K562 (cell line): Measurements from ENCODE around the gene TMPO. TPM values are rescaled to one million over a fixed set of nuclear protein-coding genes. Genes with fewer than 3 reads are reported as not detected.
A peak's percentile ranks its signal among the peaks of the same experiment; 100 is the strongest.

Experiments used
- ATAC-seq: fragments of 200-7000 bp; cut with Tn5 transposase; 3 replicates; pipeline ENCODE4 v1.9.1; 2020; ENCODE audit warnings: moderate library complexity
- BruUV-seq: library from RNA; stranded (reverse); fragments of 400-500 nt; replicated peaks from 2 replicates; lab custom pipeline; 2021; lab: Mats Ljungman, UMichigan
- CTCF ChIA-PET: fragments of 300-600 bp; formaldehyde crosslinking; extraction: SDS; loops from one replicate; lab custom pipeline; 2021; ENCODE audit warnings: low intra/inter-chr PET ratio; lab: Yijun Ruan, JAX
- POLR2A ChIA-PET: fragments of 300-600, 350-650 bp; sonication (Branson Sonifier 250); formaldehyde crosslinking; extraction: SDS; loops from one replicate; lab custom pipeline; 2021; ENCODE audit warnings: antibody characterized with exemption, inconsistent platforms; lab: Yijun Ruan, JAX
- DNase-seq, 4 experiments: peaks; one replicate each; pipeline versions ENCODE4 v3.0.0 to v3.0.0-alpha.2; 2011 to 2018; ENCODE audit warnings: low spot score in 3 of 4, mixed read lengths in 3 of 4; ENCODE audit errors: extremely low read depth in 1 of 4
- FAIRE-seq: peaks from 2 replicates; lab custom pipeline; 2011; peaks lifted over from hg19 to GRCh38; lab: Jason Lieb, UNC
- H2AFZ ChIP-seq: 2 replicates; pipeline ENCODE4 v1.6.0; 2011; ENCODE audit warnings: low read depth, low read length, control low read depth, inconsistent platforms
- H3K27ac ChIP-seq: fragments of 200-600 bp; 3 replicates; pipeline ENCODE4 v1.8.0; 2011; ENCODE audit warnings: low read depth, mild to moderate bottlenecking, control low read depth, inconsistent platforms, low read length, moderate library complexity, mixed read lengths; ENCODE audit errors: extremely low read depth
- H3K27me3 ChIP-seq, 2 experiments: fragments of 300-600 bp in 1 of 2; 2 replicates in 1 of 2; 3 replicates in 1 of 2; pipeline versions ENCODE4 v1.6.0 to v1.8.0; 2011; ENCODE audit warnings: inconsistent platforms in 2 of 2, low read length in 2 of 2, mild to moderate bottlenecking in 1 of 2, mixed read lengths in 1 of 2, moderate library complexity in 1 of 2; ENCODE audit not compliant: control insufficient read depth in 2 of 2, insufficient read depth in 2 of 2
- H3K36me3 ChIP-seq: fragments of 300-600 bp; 3 replicates; pipeline ENCODE4 v1.8.0; 2011; ENCODE audit warnings: mild to moderate bottlenecking, low read length, inconsistent platforms; ENCODE audit not compliant: control insufficient read depth, insufficient read depth
- H3K4me1 ChIP-seq, 2 experiments: fragments of 200-600 bp in 1 of 2; replicated peaks in 1 of 2; 2 replicates in 1 of 2; 3 replicates in 1 of 2; pipeline versions ENCODE4 v1.5.1 to v1.8.0; 2011; ENCODE audit warnings: inconsistent platforms in 2 of 2, low read length in 2 of 2, mild to moderate bottlenecking in 1 of 2, mixed read lengths in 1 of 2, moderate library complexity in 1 of 2; ENCODE audit not compliant: control insufficient read depth in 2 of 2, insufficient read depth in 2 of 2
- H3K4me2 ChIP-seq: 2 replicates; pipeline ENCODE4 v1.6.1; 2011; ENCODE audit warnings: low read length, control low read depth, inconsistent platforms, mixed read lengths; ENCODE audit not compliant: insufficient read depth
- H3K4me3 ChIP-seq: fragments of 200-600 bp; sonication (generic), shearing (Covaris generic); 2 replicates; pipeline ENCODE4 v1.5.1; 2016; ENCODE audit warnings: control low read depth, inconsistent platforms
- H3K79me2 ChIP-seq: fragments of 200-600 bp; 3 replicates; pipeline ENCODE4 v1.8.0; 2011; ENCODE audit warnings: low read length, inconsistent platforms; ENCODE audit not compliant: control insufficient read depth, insufficient read depth
- H3K9ac ChIP-seq, 2 experiments: 2 replicates each; pipeline versions ENCODE4 v1.6.0 to v1.6.1; 2011; ENCODE audit warnings: low read depth in 2 of 2, low read length in 2 of 2, control low read depth in 1 of 2, inconsistent platforms in 1 of 2, mild to moderate bottlenecking in 1 of 2, mixed read lengths in 1 of 2; ENCODE audit not compliant: insufficient read depth in 1 of 2
- H3K9me1 ChIP-seq: one replicate; pipeline ENCODE4 v1.6.0; 2011; ENCODE audit warnings: inconsistent platforms, mild to moderate bottlenecking, low read length, moderate library complexity; ENCODE audit not compliant: control insufficient read depth, insufficient read depth
- H3K9me3 ChIP-seq: replicated peaks from 2 replicates; pipeline ENCODE4 v1.5.1; 2011; ENCODE audit warnings: low read depth, low read length, inconsistent platforms; ENCODE audit not compliant: control insufficient read depth, insufficient read depth
- H4K20me1 ChIP-seq: replicated peaks from 2 replicates; pipeline ENCODE4 v1.6.1; 2011; ENCODE audit warnings: low read length, inconsistent platforms, mixed read lengths; ENCODE audit not compliant: control insufficient read depth, insufficient read depth
- CBFA2T3 ChIP-seq: fragments of 450-650 bp; IDR thresholded peaks from 2 replicates; pipeline ENCODE4 v1.6.1; 2017
- CTCFL ChIP-seq: IDR thresholded peaks from 2 replicates; pipeline ENCODE4 v1.6.1; 2011; ENCODE audit warnings: borderline replicate concordance, low read depth, mild to moderate bottlenecking, moderate library complexity, low read length; ENCODE audit not compliant: insufficient read depth, poor library complexity, severe bottlenecking
- E2F3 ChIP-seq: fragments of 250-450 bp; sonication (Bioruptor Pico); IDR thresholded peaks from 2 replicates; pipeline ENCODE4 v1.4.0; 2020; ENCODE audit warnings: mild to moderate bottlenecking
- FOXM1 ChIP-seq, 2 experiments: fragments of 450-650 bp in 1 of 2; sonication (generic) in 1 of 2; formaldehyde crosslinking in 1 of 2; IDR thresholded peaks; 2 replicates each; pipeline versions ENCODE4 v1.6.1 to v1.9.0; 2017 to 2022; ENCODE audit warnings: low read depth in 2 of 2, mild to moderate bottlenecking in 2 of 2, missing genetic modification reagents in 1 of 2, moderate library complexity in 1 of 2
- MAX ChIP-seq: sonication (generic); formaldehyde crosslinking; IDR thresholded peaks from 2 replicates; pipeline ENCODE4 v1.9.0; 2022; ENCODE audit warnings: mild to moderate bottlenecking, missing genetic modification reagents
- MYC ChIP-seq, 2 experiments: fragments of 250-450 bp in 1 of 2; sonication (Bioruptor Pico) in 1 of 2; IDR thresholded peaks; 2 replicates each; pipeline versions ENCODE4 v1.5.1 to v1.6.1; 2012 to 2021; ENCODE audit warnings: low read depth in 2 of 2, borderline replicate concordance in 1 of 2, improper control_type of control experiment in 1 of 2, low read length in 1 of 2, mild to moderate bottlenecking in 1 of 2, moderate library complexity in 1 of 2
- PURB ChIP-seq: sonication (generic); formaldehyde crosslinking; IDR thresholded peaks from 2 replicates; pipeline ENCODE4 v1.9.0; 2021; ENCODE audit warnings: low read depth, mild to moderate bottlenecking, missing genetic modification reagents
- RBM25 ChIP-seq: fragments of 200-400 bp; formaldehyde crosslinking; IDR thresholded peaks from 2 replicates; pipeline ENCODE4 v1.6.1; 2018; ENCODE audit warnings: low read length, low read depth, moderate library complexity; ENCODE audit not compliant: severe bottlenecking
- RNF2 ChIP-seq: sonication (generic); IDR thresholded peaks from 2 replicates; pipeline ENCODE4 v1.6.1; 2016
- SIRT6 ChIP-seq: IDR thresholded peaks from one replicate; pipeline ENCODE4 v1.6.1; 2012; ENCODE audit warnings: low read depth, mild to moderate bottlenecking, control low read depth, inconsistent platforms, low read length, moderate library complexity
- TCF3 ChIP-seq: sonication (generic); formaldehyde crosslinking; IDR thresholded peaks from 2 replicates; pipeline ENCODE4 v1.4.0; 2020; ENCODE audit warnings: mild to moderate bottlenecking, missing genetic modification reagents
- TEAD4 ChIP-seq, 2 experiments: sonication (generic) in 1 of 2; formaldehyde crosslinking in 1 of 2; IDR thresholded peaks; 2 replicates each; pipeline versions ENCODE4 v1.6.1 to v1.8.0; 2012 to 2022; ENCODE audit warnings: borderline replicate concordance in 1 of 2, inconsistent platforms in 1 of 2, low read length in 1 of 2, mild to moderate bottlenecking in 1 of 2, missing genetic modification reagents in 1 of 2
- ZNF3 ChIP-seq: fragments of 250-450 bp; sonication (Bioruptor Pico); IDR thresholded peaks from 2 replicates; pipeline ENCODE4 v1.5.0; 2021; ENCODE audit warnings: mild to moderate bottlenecking, moderate library complexity
- ZNF41 ChIP-seq: fragments of 250-450 bp; sonication (Bioruptor Pico); conservative IDR thresholded peaks from 2 replicates; pipeline ENCODE4 v1.4.0; 2020; ENCODE audit warnings: mild to moderate bottlenecking
- ZNF639 ChIP-seq, 2 experiments: fragments of 200-800 bp in 1 of 2; sonication (Bioruptor generic) in 1 of 2; sonication (generic) in 1 of 2; formaldehyde crosslinking in 1 of 2; IDR thresholded peaks in 1 of 2; conservative IDR thresholded peaks in 1 of 2; 2 replicates each; pipeline versions ENCODE4 v1.5.0 to v1.6.1; 2016 to 2020; ENCODE audit warnings: missing compliant biosample characterization in 1 of 2, missing genetic modification characterization in 1 of 2, missing genetic modification reagents in 1 of 2
- ZNF75A ChIP-seq: fragments of 450-650 bp; formaldehyde crosslinking; IDR thresholded peaks from 2 replicates; pipeline ENCODE4 v1.4.0; 2020; ENCODE audit warnings: mild to moderate bottlenecking
- WGBS: fragments of 100-300 bp; shearing (Covaris generic); methylation state at CpG from one replicate; pipeline ENCODE4 v1.1.6; 2016; ENCODE audit warnings: low coverage, mixed read lengths; ENCODE audit not compliant: insufficient coverage; ENCODE audit errors: missing lambda C conversion rate; 5-methylcytosine and 5-hydroxymethylcytosine counted together
- in situ Hi-C: fragments of 300-500 bp; cut with MboI; formaldehyde crosslinking; loops from 4 replicates; pipeline ENCODE4 v1.15.0; 2018; ENCODE audit warnings: inconsistent platforms, mixed read lengths
- intact Hi-C: fragments of 100-400 bp; cut with micrococcal nuclease; formaldehyde crosslinking; loops from 2 replicates; pipeline ENCODE4 v1.14.2; 2022
- polyA plus RNA-seq, 8 experiments: library from polyadenylated mRNA; depleted of rRNA in 4 of 8; stranded (reverse) in 5 of 8; unstranded in 3 of 8; fragments of >200 nt; fragmentation: Nextera tagmentation in 2 of 8; fragmentation: Illumina TruSeq in 1 of 8; extraction: Ambion mirVana in 2 of 8; extraction: Trizol in 1 of 8; gene quantifications; 2 replicates each; pipeline versions ENCODE4 v1.2.1 to v1.2.3, GENCODE V29; 2011 to 2014; ENCODE audit warnings: inconsistent platforms in 1 of 8, missing spikeins in 1 of 8
- total RNA-seq, 7 experiments: library from RNA; depleted of rRNA in 6 of 7; stranded (reverse); fragments of >200 nt in 6 of 7; fragmentation: Illumina TruSeq in 2 of 7; extraction: Trizol in 2 of 7; gene quantifications; 2 replicates each; pipeline versions ENCODE4 v1.2.1 to v1.2.3, GENCODE V29; 2011 to 2021; ENCODE audit warnings: low replicate concordance in 1 of 7

The TMPO gene
- total and polyA plus RNA-seq, 9 of the 15 experiments (the other 6 are each of a cell fraction or from before 2014, with no cell fraction given), result 62.1 to 263 (median 182) TPM

DNA sequence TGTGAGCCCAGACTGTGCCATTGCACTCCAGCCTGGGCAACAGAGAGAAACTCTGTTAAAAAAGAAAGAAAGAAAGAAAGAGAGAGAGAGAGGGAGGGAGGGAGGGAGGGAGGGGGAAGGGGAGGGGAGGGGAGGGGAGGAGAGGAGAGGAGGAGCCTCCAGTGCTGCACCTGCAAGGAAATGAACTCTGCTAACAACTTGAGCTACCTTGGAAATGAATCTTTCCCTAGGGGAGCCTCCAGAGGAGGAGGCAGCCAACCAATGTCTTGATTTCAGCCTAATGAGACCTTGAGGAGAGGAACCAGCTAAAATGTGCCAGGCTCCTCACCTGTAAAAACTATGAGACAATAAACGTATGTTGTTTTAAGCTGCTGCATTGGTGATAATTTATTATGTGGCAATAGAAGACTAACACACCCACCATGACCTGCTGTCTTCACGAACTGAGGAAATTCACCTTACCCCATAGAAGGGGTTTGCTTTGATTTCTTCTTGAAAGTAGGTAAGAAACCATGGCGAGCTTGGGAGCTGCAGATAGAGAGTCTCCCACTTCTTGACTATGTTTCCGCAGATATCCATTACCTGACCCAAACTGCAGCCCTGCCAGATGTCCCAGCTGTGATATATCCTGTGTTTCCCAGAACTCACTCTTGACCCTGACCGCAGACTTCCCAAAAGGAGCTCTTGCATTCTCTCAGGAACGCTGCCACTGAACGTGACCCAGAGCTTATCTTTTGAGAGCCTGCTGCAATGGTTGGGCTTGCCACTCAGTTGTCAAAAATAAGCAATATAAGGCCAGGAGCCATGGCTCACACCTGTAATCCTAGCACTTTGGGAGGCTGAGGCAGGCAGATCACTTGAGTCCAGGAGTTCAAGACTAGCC lies 31.5 kb upstream of the TMPO start:
- 4% methylated on average over 7 of the region's 7 CpGs for WGBS
- DNase-seq, result peak in 1 of 4 experiments; percentile 25
- no peak overlapping the region for H2AFZ ChIP-seq
- BruUV-seq, result no TSS peak
- H3K4me3 ChIP-seq, result no peak overlapping the region
- H3K9me3 ChIP-seq, result no peaks in the 10 kb centered on the region
- intact Hi-C loops (no loop called here), in situ Hi-C loops (no loop called here)
- no peak for FAIRE-seq
- H3K36me3 ChIP-seq, result no peaks in the 10 kb centered on the region
- H3K4me2 ChIP-seq, result no peak overlapping the region
- peaks cover 9 to 16% of the 10 kb centered on the region in 2 experiments; a peak in 3 of 5 replicates for H3K27me3 ChIP-seq
- H3K27ac ChIP-seq, result no peak overlapping the region
- H4K20me1 ChIP-seq, result no peaks in the 10 kb centered on the region
- H3K79me2 ChIP-seq, result no peaks in the 10 kb centered on the region
- no peak overlapping the region for H3K9ac ChIP-seq
- no peaks in the 10 kb centered on the region for H3K4me1 ChIP-seq
- POLR2A ChIA-PET, result interaction anchor here (0.9 to 1.4 kb wide), 2 partner anchors 10 to 16 kb away, joined by 4 to 5 read pairs; no protein-coding TSS in a partner anchor
- ATAC-seq, result no peak
- CTCF ChIA-PET, result no interaction called here
- H3K9me1 ChIP-seq, result no peaks in the 10 kb centered on the region
- no peak for TF ChIP-seq ZNF639 (CRISPR knock-in tag; conservative IDR thresholded peaks at IDR 0.05 in 1 of 2, IDR thresholded peaks at IDR 0.05 in 1 of 2)
- TF ChIP-seq CTCFL, result no peak
- no peak for TF ChIP-seq RBM25
- TF ChIP-seq PURB (CRISPR knock-in tag), result no peak
- TF ChIP-seq FOXM1 (IDR thresholded peaks at IDR 0.05; ENCODE audit: low read depth), result no peak
- TF ChIP-seq FOXM1 (CRISPR knock-in tag; IDR thresholded peaks at IDR 0.05; ENCODE audit: low read depth), result no peak
- no peak for TF ChIP-seq MYC (IDR thresholded peaks at IDR 0.05; ENCODE audit: low read depth, low read length)
- TF ChIP-seq MYC (CRISPR knock-in tag; IDR thresholded peaks at IDR 0.05; ENCODE audit: borderline replicate concordance, low read depth), result no peak
- no peak for TF ChIP-seq ZNF41 (CRISPR knock-in tag)
- no peak for TF ChIP-seq RNF2
- TF ChIP-seq CBFA2T3, result peak; percentile 57
- no peak for TF ChIP-seq ZNF3 (CRISPR knock-in tag)
- TF ChIP-seq SIRT6, result no peak
- TF ChIP-seq ZNF75A (CRISPR knock-in tag), result no peak
- TF ChIP-seq TEAD4 (IDR thresholded peaks at IDR 0.05; ENCODE audit: low read length), result peak; percentile 21; the same call in 1 of the 2 replicates
- no peak for TF ChIP-seq TEAD4 (CRISPR knock-in tag; IDR thresholded peaks at IDR 0.05; ENCODE audit: borderline replicate concordance)
- no peak for TF ChIP-seq MAX
- TF ChIP-seq E2F3, result no peak
- TF ChIP-seq TCF3, result peak; percentile 66
